Activated CD4-positive, alpha-beta T cell treated with anti-CD3 and anti-CD28 coated beads, Interleukin-2, amount 10 ng/mL, durations not matched to agents 24 days and 14 days (primary cell): ENCODE results near the gene YES1. TPM values are rescaled to one million over a fixed set of nuclear protein-coding genes. Genes with fewer than 3 reads are reported as not detected.

Experiments used
- DNase-seq: peaks from one replicate; pipeline ENCODE4 v3.0.0; 2022
- H3K27ac Mint-ChIP-seq: one replicate; pipeline ENCODE4 v1.8.0; 2022; ENCODE audit warnings: mild to moderate bottlenecking, mixed read lengths
- H3K27me3 Mint-ChIP-seq: one replicate; pipeline ENCODE4 v1.8.0; 2022; ENCODE audit warnings: mixed read lengths
- H3K36me3 Mint-ChIP-seq: one replicate; pipeline ENCODE4 v1.8.0; 2022; ENCODE audit warnings: low read depth, mild to moderate bottlenecking, mixed read lengths
- H3K4me1 Mint-ChIP-seq: one replicate; pipeline ENCODE4 v1.8.0; 2021; ENCODE audit warnings: mixed read lengths
- H3K4me3 Mint-ChIP-seq: one replicate; pipeline ENCODE4 v1.8.0; 2022; ENCODE audit warnings: mild to moderate bottlenecking, moderate library complexity, mixed read lengths
- H3K9me3 Mint-ChIP-seq: one replicate; pipeline ENCODE4 v1.8.0; 2021; ENCODE audit warnings: mixed read lengths
- intact Hi-C: fragments of 100-400 bp; cut with micrococcal nuclease; formaldehyde crosslinking; loops from one replicate; pipeline ENCODE4 v1.15.1; 2023
- total RNA-seq: library from RNA; stranded (reverse); gene quantifications from 2 replicates; pipeline ENCODE4 v1.2.3, GENCODE V29; 2022

YES1 gene
- total RNA-seq, 1 donor from 2014 or later, result 16.3 TPM

DNA sequence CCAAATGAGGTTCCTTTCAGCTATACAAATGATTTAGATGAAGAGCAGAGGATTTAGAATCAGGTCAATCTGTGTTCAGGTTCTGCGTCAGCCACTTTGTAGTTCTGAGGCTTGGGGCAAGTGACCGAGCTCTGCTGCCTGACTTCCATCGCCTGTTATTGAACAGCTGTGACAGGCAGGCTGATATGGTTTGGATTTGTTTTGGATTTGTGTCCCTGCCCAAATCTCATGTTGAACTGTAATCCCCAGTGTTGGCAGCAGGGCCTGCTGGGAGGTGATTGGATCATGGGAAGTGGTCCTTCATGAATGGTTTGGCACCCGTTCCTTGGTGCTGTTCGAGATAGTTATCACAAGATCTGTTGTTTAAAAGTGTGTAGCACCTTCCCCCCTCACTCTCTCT is 136.0 kb downstream of the YES1 start:
- Mint-ChIP-seq H3K36me3 (peaks cover 65% of the 10 kb centered on the region), H3K4me1 (peaks cover 8% of the 10 kb centered on the region), H3K27me3 (no peaks in the 10 kb centered on the region), H3K4me3 (no peak overlapping the region), H3K27ac (no peak overlapping the region), H3K9me3 (no peaks in the 10 kb centered on the region)
- no peak for DNase-seq
- intact Hi-C loops, result no loop called here

DNA sequence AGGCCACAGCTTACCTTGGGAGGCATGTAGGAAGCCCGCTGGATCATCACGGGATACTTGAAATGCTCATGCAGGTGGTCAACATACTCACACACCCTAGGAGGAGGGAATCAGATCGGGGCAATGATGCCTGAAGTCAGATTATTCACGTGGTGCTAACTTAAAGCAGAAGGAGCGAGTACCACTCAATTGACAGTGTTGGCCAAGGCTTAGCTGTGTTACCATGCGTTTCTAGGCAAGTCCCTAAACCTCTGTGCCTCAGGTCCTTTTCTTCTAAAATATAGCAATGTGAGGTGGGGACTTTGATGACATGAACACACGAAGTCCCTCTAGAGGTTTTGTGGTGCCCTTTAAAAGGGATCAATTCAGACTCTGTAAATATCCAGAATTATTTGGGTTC is 136.7 kb downstream of the YES1 start:
- DNase-seq, result no peak
- Mint-ChIP-seq H3K27me3 (no peaks in the 10 kb centered on the region), H3K9me3 (no peaks in the 10 kb centered on the region), H3K4me1 (peaks cover 9% of the 10 kb centered on the region), H3K36me3 (peaks cover 68% of the 10 kb centered on the region), H3K27ac (peak overlapping the region; percentile 45), H3K4me3 (no peak overlapping the region)
- intact Hi-C loops, result no loop called here

GRCh38 chr18:673769-674168 is 138.3 kb downstream of the YES1 start:
- Mint-ChIP-seq H3K27ac (no peak overlapping the region), H3K36me3 (peaks cover 66% of the 10 kb centered on the region), H3K9me3 (no peaks in the 10 kb centered on the region), H3K4me1 (peaks cover 8% of the 10 kb centered on the region), H3K4me3 (no peak overlapping the region), H3K27me3 (no peaks in the 10 kb centered on the region)
- no peak for DNase-seq
- intact Hi-C loops, result no loop called here

- intact Hi-C loops, result no loop called here
- H3K27me3 Mint-ChIP-seq, result no peaks in the 10 kb centered on the region
- peaks cover 11% of the 10 kb centered on the region for H3K4me1 Mint-ChIP-seq
- peaks cover 69% of the 10 kb centered on the region for H3K36me3 Mint-ChIP-seq
- H3K27ac Mint-ChIP-seq, result no peak overlapping the region
- DNase-seq, result no peak
- no peak overlapping the region for H3K4me3 Mint-ChIP-seq
- H3K9me3 Mint-ChIP-seq, result no peaks in the 10 kb centered on the region
Measured at GRCh38 chr18:673317-673716, 138.7 kb downstream of the YES1 start.

Other genes starting within 250 kb of the YES1 start
- not detected in 2 replicates for gene CETN1, start 231.9 kb downstream of the YES1 start, total RNA-seq
- not detected in 2 replicates for gene CLUL1, start 215.3 kb downstream of the YES1 start, total RNA-seq
- 269 and 276 TPM in 2 replicates for gene TYMS, start 154.6 kb downstream of the YES1 start, total RNA-seq
- gene ENOSF1, start 99.6 kb downstream of the YES1 start, total RNA-seq, result 85.2 and 91.8 TPM in 2 replicates
- gene ADCYAP1, start 92.6 kb upstream of the YES1 start, total RNA-seq, result not detected in 2 replicates